Testis (tissue), 3 donors: ENCODE measurements around the gene ASB6. TPM values are rescaled to one million over a fixed set of nuclear protein-coding genes. Genes with fewer than 3 reads are reported as not detected.
"Not testable (repeated sequence)": the region's sequence is repeated elsewhere in the genome, so short reads cannot be mapped to it uniquely, and the experiment has no call there.

Experiments
- DNase-seq: peaks from one replicate; pipeline ENCODE4 v3.0.0-alpha.2; 2019
- H3K27ac ChIP-seq, 2 donors: fragments of 200-600 bp; sonication (generic); one replicate each; pipeline ENCODE4 v1.5.1; 2019
- H3K27me3 ChIP-seq: fragments of 200-600 bp; sonication (generic); one replicate; pipeline ENCODE4 v1.5.1; 2019
- H3K36me3 ChIP-seq: fragments of 200-600 bp; sonication (generic); one replicate; pipeline ENCODE4 v1.5.1; 2017; ENCODE audit warnings: low read depth; ENCODE audit errors: missing control alignments
- H3K4me1 ChIP-seq: fragments of 200-600 bp; sonication (generic); one replicate; pipeline ENCODE4 v1.5.1; 2019
- H3K4me3 ChIP-seq, 2 donors: fragments of 200-600 bp; sonication (generic); one replicate each; pipeline ENCODE4 v1.5.1; 2017 to 2019
- H3K9me3 ChIP-seq: fragments of 200-600 bp; sonication (generic); one replicate; pipeline ENCODE4 v1.5.1; 2017
- CTCF ChIP-seq, 3 experiments: fragments of 450-650 bp in 2 of 3; fragments of 200-600 bp in 1 of 3; sonication (generic) in 1 of 3; IDR thresholded peaks; one replicate each; pipeline ENCODE4 v1.5.1; 2016 to 2019; ENCODE audit warnings: antibody characterized with exemption in 3 of 3, mild to moderate bottlenecking in 2 of 3, moderate library complexity in 1 of 3
- POLR2A ChIP-seq: fragments of 450-650 bp; IDR thresholded peaks from one replicate; pipeline ENCODE4 v1.6.1; 2017; ENCODE audit warnings: antibody characterized with exemption, mild to moderate bottlenecking, moderate library complexity
- WGBS, 2 donors: methylation state at CpG; one replicate each; pipeline ENCODE4 v1.1.5; 2018; 5-methylcytosine and 5-hydroxymethylcytosine counted together
- intact Hi-C: fragments of 100-400 bp; cut with DNase I; formaldehyde crosslinking; loops from one replicate; pipeline ENCODE4 v1.15.1; 2023; ENCODE audit warnings: low total_unique reads
- polyA plus RNA-seq: library from polyadenylated mRNA; stranded (reverse); fragments of 350-450 nt; fragmentation: Illumina TruSeq; extraction: RNeasy Lipid Tissue Mini Kit (QIAGEN cat#74804); gene quantifications from one replicate; pipeline ENCODE4 v1.2.3, GENCODE V29; 2014; ENCODE audit warnings: low read depth, low replicate concordance; ENCODE audit not compliant: insufficient read depth
- total RNA-seq, 2 donors: library from RNA; depleted of rRNA; stranded (reverse); fragments of >200 nt; gene quantifications; one replicate each; pipeline ENCODE4 v1.2.3, GENCODE V29; 2016

The ASB6 gene
- total and polyA plus RNA-seq, 3 donors from 2014 or later: 21.4 to 61.7 (median 51.2) TPM

- intact Hi-C loops: no loop called here
- TF ChIP-seq POLR2A (no peak), CTCF (IDR thresholded peaks at IDR 0.05) (no peak)
- Histone ChIP-seq H3K36me3 (peaks cover 3% of the 10 kb centered on the region), H3K4me3 (no peak overlapping the region), H3K9me3 (no peaks in the 10 kb centered on the region), H3K27ac (peak overlapping the region in 1 of 2 donors; percentile 28), H3K27me3 (no peaks in the 10 kb centered on the region), H3K4me1 (peaks cover 17% of the 10 kb centered on the region)
- no peak for DNase-seq
- WGBS, 2 donors: 46 to 72% methylated on average over 2 to 12 of the region's 12 CpGs
Measured at GRCh38 chr9:129639756-129640085, 2.2 kb downstream of the ASB6 start.

GRCh38 chr9:129639034-129639630 lies 2.8 kb downstream of the ASB6 start:
- no peak for DNase-seq
- intact Hi-C loops: no loop called here
- Histone ChIP-seq H3K4me3 (no peak overlapping the region), H3K4me1 (peaks cover 17% of the 10 kb centered on the region), H3K9me3 (no peaks in the 10 kb centered on the region), H3K27ac (peak overlapping the region in 1 of 2 donors; percentile 28), H3K27me3 (no peaks in the 10 kb centered on the region), H3K36me3 (peaks cover 3% of the 10 kb centered on the region)
- no peak for TF ChIP-seq POLR2A
- TF ChIP-seq CTCF (IDR thresholded peaks at IDR 0.05): no peak
- 90 to 94% methylated on average over 16 to 17 of the region's 17 CpGs for WGBS, 2 donors

- intact Hi-C loops: no loop called here
- no peak overlapping the region for H3K4me3 ChIP-seq
- peak overlapping the region in 1 of 2 donors; percentile 33 for H3K27ac ChIP-seq
- 70% methylated on average over 22 to 28 of the region's 29 CpGs for WGBS, 2 donors
- TF ChIP-seq CTCF (IDR thresholded peaks at IDR 0.05): no peak
- TF ChIP-seq POLR2A: no peak
- no peak for DNase-seq
- H3K9me3 ChIP-seq: no peaks in the 10 kb centered on the region
- peaks cover 21% of the 10 kb centered on the region for H3K4me1 ChIP-seq
- no peaks in the 10 kb centered on the region for H3K27me3 ChIP-seq
- H3K36me3 ChIP-seq: peaks cover 3% of the 10 kb centered on the region
Measured at GRCh38 chr9:129637673-129638439, 4.1 kb downstream of the ASB6 start.

GRCh38 chr9:129637102-129637501 lies 4.8 kb downstream of the ASB6 start:
- WGBS, 2 donors: 69 to 71% methylated on average over 6 to 9 of the region's 9 CpGs
- Histone ChIP-seq H3K27ac (no peak overlapping the region), H3K4me3 (no peak overlapping the region), H3K9me3 (no peaks in the 10 kb centered on the region), H3K27me3 (no peaks in the 10 kb centered on the region), H3K4me1 (peaks cover 29% of the 10 kb centered on the region), H3K36me3 (peaks cover 3% of the 10 kb centered on the region)
- DNase-seq: no peak
- intact Hi-C loops: no loop called here
- no peak for TF ChIP-seq POLR2A
- no peak for TF ChIP-seq CTCF (IDR thresholded peaks at IDR 0.05)

- H3K27me3 ChIP-seq, H3K9me3 ChIP-seq, H3K27ac ChIP-seq, intact Hi-C loops, DNase-seq, H3K4me3 ChIP-seq, H3K36me3 ChIP-seq: not testable (repeated sequence)
- WGBS, 2 donors: 83 to 91% methylated on average over 10 of the region's 10 CpGs
- peaks cover 36% of the 10 kb centered on the region for H3K4me1 ChIP-seq
Measured at GRCh38 chr9:129636343-129636742, 5.6 kb downstream of the ASB6 start.
